Activated naive CD8-positive, alpha-beta T cell treated with anti-CD3 and anti-CD28 coated beads, Interleukin-2, amount 50 U/mL, for 24 hours (primary cell): ENCODE results near the gene CHSY1.

Experiments
- ATAC-seq: fragments of 150-1000 bp; cut with Tn5 transposase; one replicate; pipeline ENCODE4 v1.10.0; 2021
- DNase-seq: peaks from one replicate; pipeline ENCODE4 v3.0.0; 2021
- H3K27ac Mint-ChIP-seq: one replicate; pipeline ENCODE4 v1.8.0; 2021; ENCODE audit warnings: mild to moderate bottlenecking, mixed read lengths
- H3K27me3 Mint-ChIP-seq: one replicate; pipeline ENCODE4 v1.8.0; 2021; ENCODE audit warnings: mixed read lengths
- H3K36me3 Mint-ChIP-seq: one replicate; pipeline ENCODE4 v1.8.0; 2021; ENCODE audit warnings: low read depth, mixed read lengths
- H3K4me1 Mint-ChIP-seq: one replicate; pipeline ENCODE4 v1.8.0; 2021; ENCODE audit warnings: mixed read lengths
- H3K4me3 Mint-ChIP-seq: one replicate; pipeline ENCODE4 v1.8.0; 2021; ENCODE audit warnings: mild to moderate bottlenecking, moderate library complexity, mixed read lengths
- H3K9me3 Mint-ChIP-seq: one replicate; pipeline ENCODE4 v1.8.0; 2021; ENCODE audit warnings: mixed read lengths

The CHSY1 gene

GRCh38 chr15:101159936-101160815 lies 91.7 kb downstream of the CHSY1 start:
- Mint-ChIP-seq H3K27me3 (peaks cover 3% of the 10 kb centered on the region), H3K4me1 (peaks cover 38% of the 10 kb centered on the region), H3K36me3 (peaks cover 7% of the 10 kb centered on the region), H3K4me3 (peak overlapping the region; percentile 56), H3K27ac (peak overlapping the region; percentile 88), H3K9me3 (peaks cover 16% of the 10 kb centered on the region)
- ATAC-seq: no peak
- no peak for DNase-seq

GRCh38 chr15:101159096-101159935 lies 92.5 kb downstream of the CHSY1 start:
- ATAC-seq: peak; percentile 91
- Mint-ChIP-seq H3K36me3 (peaks cover 3% of the 10 kb centered on the region), H3K4me3 (peak overlapping the region; percentile 56), H3K27me3 (peaks cover 3% of the 10 kb centered on the region), H3K9me3 (peaks cover 8% of the 10 kb centered on the region), H3K27ac (peak overlapping the region; percentile 88), H3K4me1 (peaks cover 38% of the 10 kb centered on the region)
- peak; percentile 52 for DNase-seq

- peaks cover under 1% of the 10 kb centered on the region for H3K9me3 Mint-ChIP-seq
- DNase-seq (no peak), ATAC-seq (no peak)
- no peak overlapping the region for H3K4me3 Mint-ChIP-seq
- H3K27ac Mint-ChIP-seq: no peak overlapping the region
- H3K27me3 Mint-ChIP-seq: peaks cover 3% of the 10 kb centered on the region
- H3K4me1 Mint-ChIP-seq: peaks cover 38% of the 10 kb centered on the region
- H3K36me3 Mint-ChIP-seq: no peaks in the 10 kb centered on the region
Observed at GRCh38 chr15:101158166-101159095, 93.4 kb downstream of the CHSY1 start.

- H3K9me3 Mint-ChIP-seq: no peaks in the 10 kb centered on the region
- H3K27me3 Mint-ChIP-seq: peaks cover 3% of the 10 kb centered on the region
- H3K4me3 Mint-ChIP-seq: no peak overlapping the region
- H3K27ac Mint-ChIP-seq: no peak overlapping the region
- no peak for DNase-seq
- H3K36me3 Mint-ChIP-seq: no peaks in the 10 kb centered on the region
- no peak for ATAC-seq
- H3K4me1 Mint-ChIP-seq: peaks cover 38% of the 10 kb centered on the region
Observed at GRCh38 chr15:101157721-101158120, 94.1 kb downstream of the CHSY1 start.

GRCh38 chr15:101156509-101157159 lies 95.2 kb downstream of the CHSY1 start:
- DNase-seq: no peak
- Mint-ChIP-seq H3K27ac (no peak overlapping the region), H3K36me3 (no peaks in the 10 kb centered on the region), H3K4me1 (peaks cover 33% of the 10 kb centered on the region), H3K9me3 (no peaks in the 10 kb centered on the region), H3K27me3 (peaks cover 3% of the 10 kb centered on the region), H3K4me3 (no peak overlapping the region)
- no peak for ATAC-seq

- Mint-ChIP-seq H3K4me3 (no peak overlapping the region), H3K36me3 (no peaks in the 10 kb centered on the region), H3K27ac (no peak overlapping the region), H3K27me3 (peaks cover 3% of the 10 kb centered on the region), H3K4me1 (peaks cover 32% of the 10 kb centered on the region), H3K9me3 (no peaks in the 10 kb centered on the region)
- DNase-seq: no peak
- no peak for ATAC-seq
Observed at GRCh38 chr15:101156061-101156460, 95.8 kb downstream of the CHSY1 start.

GRCh38 chr15:101153801-101154656 lies 97.8 kb downstream of the CHSY1 start:
- peaks cover 14% of the 10 kb centered on the region for H3K4me1 Mint-ChIP-seq
- ATAC-seq (no peak), DNase-seq (no peak)
- no peaks in the 10 kb centered on the region for H3K27me3 Mint-ChIP-seq
- H3K9me3 Mint-ChIP-seq: no peaks in the 10 kb centered on the region
- H3K27ac Mint-ChIP-seq: no peak overlapping the region
- H3K4me3 Mint-ChIP-seq: no peak overlapping the region
- H3K36me3 Mint-ChIP-seq: no peaks in the 10 kb centered on the region

- DNase-seq: no peak
- ATAC-seq: no peak
- no peaks in the 10 kb centered on the region for H3K36me3 Mint-ChIP-seq
- H3K9me3 Mint-ChIP-seq: no peaks in the 10 kb centered on the region
- no peaks in the 10 kb centered on the region for H3K27me3 Mint-ChIP-seq
- H3K27ac Mint-ChIP-seq: no peak overlapping the region
- H3K4me3 Mint-ChIP-seq: no peak overlapping the region
- peaks cover 12% of the 10 kb centered on the region for H3K4me1 Mint-ChIP-seq
Observed at GRCh38 chr15:101152914-101153313, 98.9 kb downstream of the CHSY1 start.

GRCh38 chr15:101151288-101151687 lies 100.6 kb downstream of the CHSY1 start:
- ATAC-seq: no peak
- H3K36me3 Mint-ChIP-seq: no peaks in the 10 kb centered on the region
- no peaks in the 10 kb centered on the region for H3K27me3 Mint-ChIP-seq
- H3K4me3 Mint-ChIP-seq: no peak overlapping the region
- H3K27ac Mint-ChIP-seq: no peak overlapping the region
- no peaks in the 10 kb centered on the region for H3K9me3 Mint-ChIP-seq
- peaks cover 12% of the 10 kb centered on the region for H3K4me1 Mint-ChIP-seq
- no peak for DNase-seq

- no peak overlapping the region for H3K27ac Mint-ChIP-seq
- H3K4me1 Mint-ChIP-seq: peaks cover 12% of the 10 kb centered on the region
- ATAC-seq (no peak), DNase-seq (no peak)
- no peaks in the 10 kb centered on the region for H3K36me3 Mint-ChIP-seq
- no peak overlapping the region for H3K4me3 Mint-ChIP-seq
- H3K9me3 Mint-ChIP-seq: no peaks in the 10 kb centered on the region
- no peaks in the 10 kb centered on the region for H3K27me3 Mint-ChIP-seq
Observed at GRCh38 chr15:101150723-101151040, 101.2 kb downstream of the CHSY1 start.

- Mint-ChIP-seq H3K4me3 (no peak overlapping the region), H3K4me1 (peaks cover 12% of the 10 kb centered on the region)
- no peak for ATAC-seq
Observed at GRCh38 chr15:101149864-101150722, 101.8 kb downstream of the CHSY1 start.

GRCh38 chr15:101148881-101149664 lies 102.8 kb downstream of the CHSY1 start:
- Mint-ChIP-seq H3K27me3 (no peaks in the 10 kb centered on the region), H3K36me3 (no peaks in the 10 kb centered on the region), H3K9me3 (no peaks in the 10 kb centered on the region), H3K4me1 (peaks cover 12% of the 10 kb centered on the region), H3K4me3 (no peak overlapping the region), H3K27ac (no peak overlapping the region)
- DNase-seq: no peak
- no peak for ATAC-seq

More at GRCh38 chr15:101149864-101150722, 101.8 kb downstream of the CHSY1 start:
- H3K36me3 Mint-ChIP-seq: no peaks in the 10 kb centered on the region
- H3K27ac Mint-ChIP-seq: no peak overlapping the region
- H3K9me3 Mint-ChIP-seq: no peaks in the 10 kb centered on the region
- no peak for DNase-seq
- H3K27me3 Mint-ChIP-seq: no peaks in the 10 kb centered on the region
